Mononuclear cell (primary cell): Measurements from ENCODE around the gene CSAD. TPM values are rescaled to one million over a fixed set of nuclear protein-coding genes. Genes with fewer than 3 reads are reported as not detected.

Experiments
- H3K27me3 ChIP-seq: 2 replicates; pipeline ENCODE4 v1.6.0; 2011; ENCODE audit warnings: low read length, control low read depth; ENCODE audit not compliant: insufficient read depth
- H3K4me1 ChIP-seq: 2 replicates; pipeline ENCODE4 v1.5.1; 2011; ENCODE audit warnings: mild to moderate bottlenecking, low read length, control low read depth; ENCODE audit not compliant: insufficient read depth
- H3K4me3 ChIP-seq: 2 replicates; pipeline ENCODE4 v1.5.1; 2011; ENCODE audit warnings: mild to moderate bottlenecking, low read length, moderate library complexity
- H3K9me3 ChIP-seq: 2 replicates; pipeline ENCODE4 v1.5.1; 2011; ENCODE audit warnings: low read depth, mild to moderate bottlenecking, control low read depth, low read length
- total RNA-seq: library from RNA; depleted of rRNA; stranded (reverse); fragments of >200 nt; gene quantifications from one replicate; pipeline ENCODE4 v1.2.3, GENCODE V29; 2012

The CSAD gene
- total RNA-seq = 11.3 TPM

GRCh38 chr12:53180220-53180930 lies at the start of gene CSAD, which contains the start of gene ZNF740:
Gene CSAD, minus strand, starts transcription at chr12:53180925. Its CDS starts 7,455 bp downstream, at chr12:53173470.
Gene ZNF740, plus strand, starts transcription at chr12:53180722. Its CDS starts 1,262 bp downstream, at chr12:53181984.
- H3K4me3 ChIP-seq = peak within 1 kb of the TSS; percentile 72
- H3K9me3 ChIP-seq = no peaks in the 10 kb centered on the region
- H3K27me3 ChIP-seq = no peaks in the 10 kb centered on the region
- H3K4me1 ChIP-seq = peaks cover 44% of the 10 kb centered on the region

GRCh38 chr12:53230108-53230845 lies 49.6 kb upstream of the CSAD start:
- no peak overlapping the region for H3K4me3 ChIP-seq
- H3K27me3 ChIP-seq = no peaks in the 10 kb centered on the region
- H3K4me1 ChIP-seq = peaks cover 26% of the 10 kb centered on the region
- no peaks in the 10 kb centered on the region for H3K9me3 ChIP-seq

GRCh38 chr12:53229454-53229853 lies 48.7 kb upstream of the CSAD start:
- no peaks in the 10 kb centered on the region for H3K27me3 ChIP-seq
- H3K4me1 ChIP-seq = peaks cover 30% of the 10 kb centered on the region
- H3K4me3 ChIP-seq = no peak overlapping the region
- no peaks in the 10 kb centered on the region for H3K9me3 ChIP-seq

GRCh38 chr12:53227836-53228235 lies 47.1 kb upstream of the CSAD start:
- Histone ChIP-seq H3K4me1 (peaks cover 31% of the 10 kb centered on the region), H3K27me3 (no peaks in the 10 kb centered on the region), H3K4me3 (no peak overlapping the region), H3K9me3 (no peaks in the 10 kb centered on the region)

GRCh38 chr12:53227341-53227740 lies 46.6 kb upstream of the CSAD start:
- no peaks in the 10 kb centered on the region for H3K9me3 ChIP-seq
- no peak overlapping the region for H3K4me3 ChIP-seq
- no peaks in the 10 kb centered on the region for H3K27me3 ChIP-seq
- H3K4me1 ChIP-seq = peaks cover 31% of the 10 kb centered on the region

GRCh38 chr12:53226815-53227214 lies 46.1 kb upstream of the CSAD start:
- H3K4me1 ChIP-seq = peaks cover 34% of the 10 kb centered on the region
- H3K27me3 ChIP-seq = no peaks in the 10 kb centered on the region
- no peaks in the 10 kb centered on the region for H3K9me3 ChIP-seq
- H3K4me3 ChIP-seq = no peak overlapping the region

GRCh38 chr12:53225635-53226424 lies 45.1 kb upstream of the CSAD start:
- Histone ChIP-seq H3K9me3 (no peaks in the 10 kb centered on the region), H3K4me3 (no peak overlapping the region), H3K4me1 (peaks cover 28% of the 10 kb centered on the region), H3K27me3 (no peaks in the 10 kb centered on the region)

- no peak overlapping the region for H3K4me3 ChIP-seq
- peaks cover 28% of the 10 kb centered on the region for H3K4me1 ChIP-seq
- H3K9me3 ChIP-seq = no peaks in the 10 kb centered on the region
- H3K27me3 ChIP-seq = no peaks in the 10 kb centered on the region
Measured at GRCh38 chr12:53224897-53225634, 44.3 kb upstream of the CSAD start.

- no peaks in the 10 kb centered on the region for H3K9me3 ChIP-seq
- peaks cover 34% of the 10 kb centered on the region for H3K4me1 ChIP-seq
- H3K4me3 ChIP-seq = no peak overlapping the region
- no peaks in the 10 kb centered on the region for H3K27me3 ChIP-seq
Measured at GRCh38 chr12:53224061-53224896, 43.6 kb upstream of the CSAD start.

- no peaks in the 10 kb centered on the region for H3K9me3 ChIP-seq
- no peak overlapping the region for H3K4me3 ChIP-seq
- H3K27me3 ChIP-seq = no peaks in the 10 kb centered on the region
- H3K4me1 ChIP-seq = peaks cover 40% of the 10 kb centered on the region
Measured at GRCh38 chr12:53223389-53224060, 42.8 kb upstream of the CSAD start.

- no peaks in the 10 kb centered on the region for H3K9me3 ChIP-seq
- H3K4me3 ChIP-seq = no peak overlapping the region
- H3K27me3 ChIP-seq = no peaks in the 10 kb centered on the region
- peaks cover 47% of the 10 kb centered on the region for H3K4me1 ChIP-seq
Measured at GRCh38 chr12:53222806-53223261, 42.1 kb upstream of the CSAD start.

GRCh38 chr12:53222170-53222721 lies 41.5 kb upstream of the CSAD start:
- Histone ChIP-seq H3K9me3 (no peaks in the 10 kb centered on the region), H3K27me3 (no peaks in the 10 kb centered on the region), H3K4me3 (no peak overlapping the region), H3K4me1 (peaks cover 53% of the 10 kb centered on the region)
